Measurements from ENCODE around the gene WHAMM.
A peak's percentile ranks its signal among the peaks of the same experiment; 100 is the strongest.
"Not testable (repeated sequence)": the region's sequence is repeated elsewhere in the genome, so short reads cannot be mapped to it uniquely, and the experiment has no call there.

Gene WHAMM

DNA sequence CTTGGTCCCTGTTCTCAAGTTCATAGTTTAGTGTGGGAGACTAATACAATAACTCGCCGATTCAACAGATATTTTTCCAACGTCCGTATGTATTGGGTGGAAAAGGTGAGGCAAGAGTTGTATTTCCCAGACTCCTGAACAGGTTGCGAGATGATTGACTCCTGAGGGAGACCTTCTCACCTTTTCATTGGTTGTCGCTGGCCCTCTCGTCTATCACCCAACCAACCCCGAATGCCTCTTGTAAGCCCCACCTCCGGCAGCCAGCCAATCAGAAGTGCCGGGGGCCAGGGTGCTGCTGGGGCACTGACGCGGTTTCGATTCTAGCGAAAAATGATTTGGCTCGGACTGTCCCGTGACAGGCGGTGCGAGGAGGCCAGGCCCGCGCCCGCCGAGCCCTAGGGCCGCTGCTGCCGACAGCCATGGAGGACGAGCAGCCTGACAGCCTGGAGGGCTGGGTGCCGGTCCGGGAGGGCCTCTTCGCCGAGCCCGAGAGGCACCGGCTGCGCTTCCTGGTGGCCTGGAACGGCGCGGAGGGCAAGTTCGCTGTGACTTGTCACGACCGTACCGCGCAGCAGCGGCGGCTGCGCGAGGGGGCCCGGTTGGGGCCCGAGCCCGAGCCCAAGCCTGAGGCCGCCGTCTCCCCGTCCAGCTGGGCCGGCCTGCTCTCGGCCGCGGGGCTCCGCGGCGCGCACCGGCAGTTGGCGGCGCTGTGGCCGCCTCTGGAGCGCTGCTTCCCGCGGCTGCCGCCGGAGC, at the start of gene WHAMM:
Gene WHAMM, plus strand, starts transcription at position 321 of the 753 bp plus-strand sequence. Its CDS starts 99 bp downstream, at position 420.
- peak; percentile 98 for DNase-seq (ENCODE audit: low spot score)

DNA sequence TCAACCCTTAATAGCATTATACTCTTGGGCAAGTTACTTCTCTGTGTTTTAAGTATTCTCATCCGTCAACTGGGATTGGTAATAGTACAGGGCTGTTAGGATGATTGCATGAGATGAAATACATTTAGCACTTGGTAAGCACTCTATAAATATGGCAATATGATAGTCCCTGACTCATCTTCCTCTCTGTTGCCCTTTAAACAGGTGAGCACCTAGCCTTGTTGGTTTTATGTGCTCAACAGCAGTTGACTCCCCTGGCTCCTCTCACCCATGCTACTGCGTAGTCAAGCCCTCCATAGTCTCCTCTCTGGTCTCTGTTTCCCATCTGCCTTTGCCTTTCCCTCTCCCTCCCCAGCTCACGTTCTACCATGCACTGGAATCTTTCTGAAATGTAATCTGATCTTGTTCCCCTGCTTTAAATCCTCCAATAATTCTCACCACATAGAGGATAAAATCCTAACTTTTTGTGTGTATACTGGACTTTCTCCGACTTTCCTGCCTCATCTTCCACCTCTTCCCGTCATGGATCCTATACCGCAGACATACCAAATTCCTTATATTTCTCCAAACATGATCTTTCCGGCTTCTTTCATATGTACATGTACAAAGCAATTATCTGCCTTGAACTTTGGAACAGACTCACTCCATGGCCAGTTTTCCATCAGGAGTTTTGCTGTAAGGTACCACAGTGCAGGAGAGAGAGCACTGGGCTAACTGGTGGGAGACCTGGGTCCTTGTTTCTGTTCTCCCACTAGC, 45.9 kb upstream of the WHAMM start:
- no peak for DNase-seq (ENCODE audit: low spot score)

DNA sequence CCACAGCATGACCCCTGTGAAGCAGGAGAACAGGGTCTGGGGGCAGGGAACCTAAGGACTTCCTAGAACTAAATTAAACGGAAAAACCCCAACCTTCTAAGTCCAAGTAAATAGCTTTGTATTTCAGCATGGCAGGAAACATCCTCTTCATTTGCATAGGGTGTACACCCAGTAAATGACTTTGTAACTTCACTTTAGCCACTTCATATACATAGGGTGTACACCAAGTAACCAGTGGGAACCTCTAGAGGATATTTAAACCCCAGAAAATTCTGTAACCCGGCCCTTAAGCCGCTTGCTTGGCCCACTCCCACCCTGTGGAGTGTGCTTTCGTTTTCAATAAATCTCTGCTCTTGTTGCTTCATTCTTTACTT, 45.3 kb upstream of the WHAMM start:
- DNase-seq (ENCODE audit: low spot score), result no peak

- DNase-seq (ENCODE audit: low spot score), result no peak
These were observed 44.7 kb upstream of the WHAMM start for GRCh38 chr15:82764740-82765139.

DNA sequence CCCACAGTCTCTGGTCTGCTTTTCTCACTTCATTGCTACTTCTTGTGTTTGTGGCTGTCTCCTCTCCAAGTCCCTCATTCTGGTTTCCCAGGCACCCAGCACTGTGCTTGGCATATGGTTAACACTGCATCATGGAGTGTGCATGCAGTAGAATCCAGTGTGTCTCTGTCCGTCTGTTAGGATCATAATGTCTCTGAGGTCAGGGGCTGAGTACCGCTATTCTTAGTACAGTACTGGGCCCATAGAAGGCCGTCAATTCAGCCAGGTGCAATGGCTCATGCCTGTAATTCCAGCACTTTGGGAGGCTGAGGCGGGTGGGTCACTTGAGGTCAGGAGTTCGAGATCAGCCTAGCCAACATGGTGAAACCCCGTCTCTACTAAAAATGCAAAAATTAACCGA, 43.2 kb upstream of the WHAMM start:
- DNase-seq (ENCODE audit: low spot score), result not testable (repeated sequence)

- no peak for DNase-seq (ENCODE audit: low spot score)
These were observed 42.1 kb upstream of the WHAMM start for GRCh38 chr15:82767163-82767829.

- DNase-seq (ENCODE audit: low spot score), result no peak
These were observed 40.9 kb upstream of the WHAMM start for GRCh38 chr15:82768414-82769054.

GRCh38 chr15:82771789-82772607, 37.4 kb upstream of the WHAMM start:
- no peak for DNase-seq (ENCODE audit: low spot score)

- DNase-seq (ENCODE audit: low spot score), result no peak
These were observed 34.9 kb upstream of the WHAMM start for GRCh38 chr15:82774496-82774895.

- no peak for DNase-seq (ENCODE audit: low spot score)
These were observed 30.7 kb upstream of the WHAMM start for GRCh38 chr15:82778755-82779154.

DNA sequence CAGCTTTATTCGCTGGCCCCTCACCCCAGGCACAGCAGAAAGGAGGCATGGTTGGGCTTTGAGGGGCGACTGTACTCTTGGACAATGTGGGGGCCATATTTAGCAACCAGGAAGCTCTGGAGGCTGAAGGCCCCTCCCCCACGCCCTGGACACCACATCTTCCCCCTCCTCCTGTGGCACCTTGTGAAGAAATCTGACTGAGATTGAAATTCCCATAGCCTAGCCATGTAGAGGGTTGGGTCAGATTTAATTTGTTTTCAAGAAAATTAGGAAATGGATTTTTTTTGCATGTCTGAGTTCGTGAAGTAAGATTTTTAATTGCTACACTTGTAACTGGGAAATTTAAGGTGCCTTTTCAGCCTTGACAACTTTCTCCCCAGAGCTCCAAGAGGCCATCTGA, 28.1 kb upstream of the WHAMM start:
- DNase-seq (ENCODE audit: low spot score), result no peak

DNA sequence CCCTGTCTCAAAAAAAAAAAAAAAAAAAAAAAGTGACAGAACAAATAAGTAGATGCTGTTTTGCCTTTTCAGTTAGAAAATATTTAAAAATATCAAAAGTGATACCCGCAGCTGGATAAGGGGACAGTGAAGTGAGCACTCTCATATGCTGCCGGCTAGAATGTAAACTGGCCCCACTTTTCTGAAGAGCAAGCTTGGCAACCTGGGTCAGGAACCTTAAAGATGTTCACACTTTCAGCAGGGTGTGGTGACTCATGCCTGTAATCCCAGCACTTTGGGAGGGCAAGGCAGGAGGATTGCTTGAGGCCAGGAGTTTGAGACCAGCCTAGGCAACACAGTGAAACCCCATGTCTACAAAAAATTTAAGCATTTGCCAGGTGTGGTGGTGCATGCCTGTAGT, 20.9 kb upstream of the WHAMM start:
- no peak for DNase-seq (ENCODE audit: low spot score)

DNA sequence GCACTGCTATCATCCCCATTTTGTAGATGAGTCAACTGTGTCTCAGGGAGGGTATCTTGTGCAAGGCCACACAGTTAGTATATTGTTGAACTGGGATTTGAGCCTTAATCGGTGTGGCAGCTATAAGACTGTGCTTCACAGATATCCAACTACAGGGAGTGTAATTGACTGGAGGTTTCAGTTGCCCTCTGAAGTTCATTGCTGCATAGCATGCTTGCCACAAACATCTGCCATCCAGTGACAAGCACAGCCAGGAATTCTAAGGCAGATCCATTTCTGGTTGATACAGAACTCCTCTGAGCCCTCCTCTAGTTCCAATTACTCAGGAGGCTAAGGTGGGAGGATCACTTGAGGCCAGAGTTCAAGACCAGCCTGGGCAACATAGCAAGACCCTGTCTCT, 19.9 kb upstream of the WHAMM start:
- DNase-seq (ENCODE audit: low spot score), result no peak

DNA sequence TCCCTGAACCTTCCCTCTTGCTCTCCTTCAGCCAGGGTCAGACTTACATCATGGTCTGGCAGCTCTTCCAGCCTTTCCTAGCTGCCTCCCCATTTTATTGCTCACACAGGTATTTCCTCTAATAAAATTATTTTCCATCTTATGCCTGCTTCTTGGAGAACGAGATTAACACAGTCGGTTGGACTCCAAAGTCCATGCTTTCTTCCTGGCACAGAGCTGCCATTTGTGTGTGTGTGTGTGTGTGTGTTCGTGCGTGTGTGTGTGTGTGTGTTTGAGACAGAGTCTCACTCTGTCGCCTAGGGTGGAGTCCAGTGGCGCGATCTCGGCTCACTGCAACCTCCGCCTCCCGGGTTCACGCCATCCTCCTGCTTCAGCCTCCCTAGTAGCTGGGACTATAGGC, 19.1 kb upstream of the WHAMM start:
- DNase-seq (ENCODE audit: low spot score), result no peak

- no peak for DNase-seq (ENCODE audit: low spot score)
These were observed 17.4 kb upstream of the WHAMM start for GRCh38 chr15:82792068-82792467.

- no peak for DNase-seq (ENCODE audit: low spot score)
These were observed 15.7 kb upstream of the WHAMM start for GRCh38 chr15:82793737-82794136.

- no peak for DNase-seq (ENCODE audit: low spot score)
These were observed 11.3 kb upstream of the WHAMM start for GRCh38 chr15:82798104-82798503.

- DNase-seq (ENCODE audit: low spot score), result no peak
These were observed 10.8 kb upstream of the WHAMM start for GRCh38 chr15:82798531-82799166.

- DNase-seq (ENCODE audit: low spot score), result no peak
These were observed 10.1 kb upstream of the WHAMM start for GRCh38 chr15:82799183-82799841.

GRCh38 chr15:82802497-82802896, 6.9 kb upstream of the WHAMM start:
- DNase-seq (ENCODE audit: low spot score), result no peak

Data from D341Med (cell line).